B cell (primary cell): Measurements from ENCODE around the gene MAP3K7. TPM values are rescaled to one million over a fixed set of nuclear protein-coding genes. Genes with fewer than 3 reads are reported as not detected.

ENCODE experiments used
- ATAC-seq: fragments of 200-7000 bp; cut with Tn5 transposase; one replicate; pipeline ENCODE4 v1.10.0; 2021; ENCODE audit warnings: low read depth, mild to moderate bottlenecking, moderate number of reproducible peaks, moderate library complexity
- CTCF ChIA-PET: fragments of 350-600 bp; sonication (Branson Sonifier 250); formaldehyde crosslinking; loops from one replicate; lab custom pipeline; 2021; ENCODE audit warnings: antibody characterized with exemption, inconsistent platforms; lab: Charles Lee
- POLR2A ChIA-PET: fragments of 350-600 bp; sonication (Branson Sonifier 250); formaldehyde crosslinking; loops from one replicate; lab custom pipeline; 2021; ENCODE audit warnings: antibody characterized with exemption; lab: Charles Lee
- DNase-seq: peaks from one replicate; pipeline ENCODE4 v3.0.0; 2013
- H2AFZ ChIP-seq: 2 replicates; pipeline ENCODE4 v1.6.1; 2012; ENCODE audit warnings: mild to moderate bottlenecking, low read depth, low read length; ENCODE audit not compliant: insufficient read depth, poor library complexity, severe bottlenecking
- H3K27ac ChIP-seq, 2 donors: 1 replicate in 1 of 2; 2 replicates in 1 of 2; pipeline ENCODE4 v1.5.1; 2012 to 2013; ENCODE audit warnings: low read length in 2 of 2, mild to moderate bottlenecking in 2 of 2, moderate library complexity in 1 of 2
- H3K27me3 ChIP-seq, 4 experiments: fragments of 200-600 bp in 1 of 4; sonication (generic) in 1 of 4; replicated peaks in 1 of 4; 1 replicate in 2 of 4; 2 replicates in 2 of 4; pipeline versions ENCODE4 v1.6.1 to v1.7.0; 2013 to 2016; ENCODE audit warnings: low read length in 3 of 4, mild to moderate bottlenecking in 2 of 4, mixed read lengths in 1 of 4, moderate library complexity in 1 of 4; ENCODE audit not compliant: insufficient read depth in 4 of 4, control insufficient read depth in 3 of 4; ENCODE audit errors: control extremely low read depth in 1 of 4
- H3K36me3 ChIP-seq, 2 experiments: replicated peaks in 1 of 2; 1 replicate in 1 of 2; 2 replicates in 1 of 2; pipeline versions ENCODE4 v1.6.1 to v1.7.1; 2013; ENCODE audit warnings: low read length in 1 of 2; ENCODE audit not compliant: insufficient read depth in 2 of 2, control insufficient read depth in 1 of 2; ENCODE audit errors: control extremely low read depth in 1 of 2, extremely low read depth in 1 of 2
- H3K4me1 ChIP-seq, 2 donors: fragments of 200-600 bp in 1 of 2; sonication (generic) in 1 of 2; 1 replicate in 1 of 2; 2 replicates in 1 of 2; pipeline versions ENCODE4 v1.5.1 to v1.6.1; 2013 to 2017; ENCODE audit warnings: low read length in 2 of 2; ENCODE audit not compliant: control insufficient read depth in 2 of 2, insufficient read depth in 2 of 2
- H3K4me2 ChIP-seq: replicated peaks from 2 replicates; pipeline ENCODE3; 2012; ENCODE audit warnings: mild to moderate bottlenecking, low read depth, low read length; ENCODE audit not compliant: poor library complexity, severe bottlenecking
- H3K4me3 ChIP-seq, 5 experiments: fragments of 200-600 bp in 1 of 5; sonication (generic) in 1 of 5; 1 replicate in 3 of 5; 2 replicates in 2 of 5; pipeline versions ENCODE4 v1.5.1 to v1.7.0; 2011 to 2016; ENCODE audit warnings: low read length in 4 of 5, mild to moderate bottlenecking in 4 of 5, low read depth in 2 of 5, control low read depth in 1 of 5, moderate library complexity in 1 of 5; ENCODE audit not compliant: insufficient read depth in 1 of 5; ENCODE audit errors: control extremely low read depth in 1 of 5, extremely low read depth in 1 of 5
- H3K79me2 ChIP-seq: fragments of 200-600 bp; sonication (generic); one replicate; pipeline ENCODE4 v1.6.0; 2016; ENCODE audit warnings: low read length; ENCODE audit not compliant: control insufficient read depth, insufficient read depth
- H3K9ac ChIP-seq: fragments of 200-600 bp; sonication (generic); 2 replicates; pipeline ENCODE4 v1.6.1; 2017; ENCODE audit warnings: mild to moderate bottlenecking, low read length, moderate library complexity
- H3K9me3 ChIP-seq, 3 donors: one replicate each; pipeline versions ENCODE4 v1.6.1 to v1.7.1; 2013; ENCODE audit warnings: low read length in 2 of 3; ENCODE audit not compliant: control insufficient read depth in 2 of 3, insufficient read depth in 1 of 3; ENCODE audit errors: control extremely low read depth in 1 of 3
- H4K20me1 ChIP-seq: 2 replicates; pipeline ENCODE4 v1.6.0; 2012; ENCODE audit warnings: mild to moderate bottlenecking, low read length; ENCODE audit not compliant: insufficient read depth, control insufficient read depth, poor library complexity, severe bottlenecking
- H3K27ac Mint-ChIP-seq: one replicate; pipeline ENCODE4 v1.8.0; 2021; ENCODE audit warnings: mixed read lengths
- H3K27me3 Mint-ChIP-seq: one replicate; pipeline ENCODE4 v1.8.0; 2021; ENCODE audit warnings: mixed read lengths
- H3K4me1 Mint-ChIP-seq: one replicate; pipeline ENCODE4 v1.8.0; 2021; ENCODE audit warnings: mixed read lengths
- H3K4me3 Mint-ChIP-seq: one replicate; pipeline ENCODE4 v1.8.0; 2021; ENCODE audit warnings: mixed read lengths
- H3K9me3 Mint-ChIP-seq: one replicate; pipeline ENCODE4 v1.8.0; 2022; ENCODE audit warnings: mixed read lengths; ENCODE audit not compliant: insufficient read depth
- CTCF ChIP-seq: fragments of 200-600 bp; IDR thresholded peaks from one replicate; pipeline ENCODE4 v1.8.0; 2022; ENCODE audit warnings: antibody characterized with exemption, mild to moderate bottlenecking
- EZH2 ChIP-seq: IDR thresholded peaks from 2 replicates; pipeline ENCODE4 v1.6.1; 2012; ENCODE audit warnings: borderline replicate concordance, low read depth, mild to moderate bottlenecking, moderate library complexity, low read length; ENCODE audit not compliant: insufficient read depth, poor library complexity, severe bottlenecking
- WGBS: methylation state at CpG from one replicate; pipeline ENCODE4 v1.1.5; 2013; ENCODE audit warnings: missing lambda C conversion rate; ENCODE audit not compliant: insufficient coverage; 5-methylcytosine and 5-hydroxymethylcytosine counted together
- intact Hi-C: fragments of 100-400 bp; cut with micrococcal nuclease; formaldehyde crosslinking; loops from one replicate; pipeline ENCODE4 v1.10.0; 2022
- polyA plus RNA-seq: library from polyadenylated mRNA; depleted of rRNA; stranded (reverse); fragments of >200 nt; gene quantifications from 2 replicates; pipeline ENCODE4 v1.2.3, GENCODE V29; 2012
- total RNA-seq, 2 donors: library from RNA; stranded (reverse); fragments of 120-200 nt in 1 of 2; gene quantifications; 1 replicate in 1 of 2; 2 replicates in 1 of 2; pipeline versions ENCODE4 v1.2.3 to v1.2.4, GENCODE V29; 2013 to 2022

MAP3K7 gene
- total and polyA plus RNA-seq, 2 donors (not counting 1 experiment from before 2014, with no cell fraction given), result 15.0 to 32.8 TPM

GRCh38 chr6:90468080-90468479, 118.8 kb downstream of the MAP3K7 start:
- Histone ChIP-seq H2AFZ (no peak overlapping the region), H3K9ac (no peak overlapping the region), H3K36me3 (no peaks in the 10 kb centered on the region), H3K27ac (no peak overlapping the region), H3K4me3 (no peak overlapping the region), H3K4me2 (no peak overlapping the region), H3K9me3 (no peaks in the 10 kb centered on the region), H3K79me2 (peaks cover 7% of the 10 kb centered on the region), H3K27me3 (peaks cover 0 to 4% (median 0%) of the 10 kb centered on the region in 4 experiments), H4K20me1 (no peaks in the 10 kb centered on the region), H3K4me1 (peaks cover 12 to 16% of the 10 kb centered on the region in 2 donors)
- intact Hi-C loops, result no loop called here
- no peak for TF ChIP-seq EZH2
- TF ChIP-seq CTCF, result no peak
- Mint-ChIP-seq H3K27me3 (peaks cover 9% of the 10 kb centered on the region), H3K27ac (no peak overlapping the region), H3K9me3 (no peaks in the 10 kb centered on the region), H3K4me3 (no peak overlapping the region), H3K4me1 (peaks cover 11% of the 10 kb centered on the region)
- DNase-seq (no peak), ATAC-seq (no peak)
- CTCF ChIA-PET, result no interaction called here
- 98% methylated on average over 5 of the region's 7 CpGs for WGBS
- POLR2A ChIA-PET, result no interaction called here

GRCh38 chr6:90467546-90467945, 119.3 kb downstream of the MAP3K7 start:
- ChIA-PET CTCF (no interaction called here), POLR2A (no interaction called here)
- Histone ChIP-seq H4K20me1 (no peaks in the 10 kb centered on the region), H3K4me3 (no peak overlapping the region), H3K27ac (no peak overlapping the region), H3K9me3 (no peaks in the 10 kb centered on the region), H3K4me2 (no peak overlapping the region), H3K36me3 (no peaks in the 10 kb centered on the region), H3K27me3 (peaks cover 0 to 4% (median 0%) of the 10 kb centered on the region in 4 experiments), H3K79me2 (peaks cover 2% of the 10 kb centered on the region), H3K9ac (no peak overlapping the region), H2AFZ (no peak overlapping the region), H3K4me1 (peaks cover 8 to 12% of the 10 kb centered on the region in 2 donors)
- TF ChIP-seq CTCF (no peak), EZH2 (no peak)
- no peaks in the 10 kb centered on the region for H3K9me3 Mint-ChIP-seq
- no peak overlapping the region for H3K27ac Mint-ChIP-seq
- intact Hi-C loops, result no loop called here
- H3K4me1 Mint-ChIP-seq, result peaks cover 10% of the 10 kb centered on the region
- no peak for ATAC-seq
- DNase-seq, result no peak
- H3K4me3 Mint-ChIP-seq, result no peak overlapping the region
- H3K27me3 Mint-ChIP-seq, result peaks cover 9% of the 10 kb centered on the region
